Uterus (tissue), 4 donors: Measurements from ENCODE around the gene INAFM2. TPM values are rescaled to one million over a fixed set of nuclear protein-coding genes. Genes with fewer than 3 reads are reported as not detected.

ENCODE experiments used
- DNase-seq, 2 donors: peaks; one replicate each; pipeline ENCODE4 v3.0.0-alpha.2; 2019 to 2020
- H3K27ac ChIP-seq, 2 donors: fragments of 200-600 bp; sonication (generic); 1 replicate in 1 of 2; 2 replicates in 1 of 2; pipeline ENCODE4 v1.5.1; 2016 to 2018
- H3K27me3 ChIP-seq, 2 donors: fragments of 200-600 bp; sonication (generic); one replicate each; pipeline ENCODE4 v1.5.1; 2018 to 2019; ENCODE audit warnings: control low read depth in 1 of 2
- H3K36me3 ChIP-seq, 2 donors: fragments of 200-600 bp; sonication (generic); one replicate each; pipeline ENCODE4 v1.5.1; 2019; ENCODE audit warnings: control low read depth in 1 of 2
- H3K4me1 ChIP-seq, 2 donors: fragments of 200-600 bp; sonication (generic); one replicate each; pipeline ENCODE4 v1.5.1; 2018 to 2019; ENCODE audit warnings: control low read depth in 1 of 2
- H3K4me3 ChIP-seq, 2 donors: fragments of 200-600 bp; sonication (generic); 1 replicate in 1 of 2; 2 replicates in 1 of 2; pipeline ENCODE4 v1.5.1; 2018 to 2019; ENCODE audit warnings: mild to moderate bottlenecking in 1 of 2
- H3K9me3 ChIP-seq, 2 donors: fragments of 200-600 bp; sonication (generic); one replicate each; pipeline ENCODE4 v1.5.1; 2019; ENCODE audit warnings: control low read depth in 1 of 2
- CTCF ChIP-seq, 4 experiments: fragments of 200-600 bp in 2 of 4; fragments of 450-650 bp in 2 of 4; sonication (generic) in 2 of 4; IDR thresholded peaks; one replicate each; pipeline ENCODE4 v1.5.1; 2016 to 2019; ENCODE audit warnings: antibody characterized with exemption in 4 of 4, mild to moderate bottlenecking in 2 of 4, moderate library complexity in 1 of 4
- POLR2A ChIP-seq, 2 donors: fragments of 450-650 bp; IDR thresholded peaks; one replicate each; pipeline ENCODE4 v1.6.1; 2016; ENCODE audit warnings: antibody characterized with exemption in 2 of 2, mild to moderate bottlenecking in 1 of 2, moderate library complexity in 1 of 2
- intact Hi-C: fragments of 100-400 bp; cut with DNase I; formaldehyde crosslinking; loops from one replicate; pipeline ENCODE4 v1.15.1; 2023; ENCODE audit warnings: low total_unique reads
- total RNA-seq, 4 donors: library from RNA; depleted of rRNA in 3 of 4; stranded (reverse); fragments of >200 nt in 3 of 4; gene quantifications; one replicate each; pipeline versions ENCODE4 v1.1.0 to v1.2.4, GENCODE V29; 2014 to 2023
- donor health status: DM: yes; HTN: yes; CAD: no.

Gene INAFM2
- total RNA-seq, 4 donors from 2014 or later = 3.2 to 68.1 (median 8.9) TPM

GRCh38 chr15:40286061-40286532, 37.4 kb upstream of the INAFM2 start:
- intact Hi-C loops = loop anchor here (10.0 kb wide), 1 partner anchor 59 kb away; the partner anchor contains the start of gene CCDC9B
- Histone ChIP-seq H3K27ac (no peak overlapping the region), H3K4me1 (peaks cover 0 to 21% of the 10 kb centered on the region in 2 donors), H3K36me3 (no peaks in the 10 kb centered on the region), H3K9me3 (no peaks in the 10 kb centered on the region), H3K27me3 (peaks cover 8 to 21% of the 10 kb centered on the region in 2 donors), H3K4me3 (no peak overlapping the region)
- DNase-seq = no peak
- TF ChIP-seq CTCF (IDR thresholded peaks at IDR 0.05) (no peak), POLR2A (IDR thresholded peaks at IDR 0.05) (no peak)

GRCh38 chr15:40286794-40287193, 36.7 kb upstream of the INAFM2 start:
- Histone ChIP-seq H3K4me1 (peaks cover 0 to 16% of the 10 kb centered on the region in 2 donors), H3K27ac (no peak overlapping the region), H3K9me3 (no peaks in the 10 kb centered on the region), H3K4me3 (no peak overlapping the region), H3K27me3 (peaks cover 5 to 15% of the 10 kb centered on the region in 2 donors), H3K36me3 (no peaks in the 10 kb centered on the region)
- no peak for DNase-seq
- intact Hi-C loops = loop anchor here (10.0 kb wide), 1 partner anchor 58 kb away; the partner anchor contains the start of gene CCDC9B
- no peak for TF ChIP-seq CTCF (IDR thresholded peaks at IDR 0.05)
- no peak for TF ChIP-seq POLR2A (IDR thresholded peaks at IDR 0.05)

- intact Hi-C loops = loop anchor here (10.0 kb wide), 1 partner anchor 57 kb away; the partner anchor contains the start of gene CCDC9B
- no peak overlapping the region for H3K4me3 ChIP-seq
- TF ChIP-seq CTCF (IDR thresholded peaks at IDR 0.05) (no peak), POLR2A (IDR thresholded peaks at IDR 0.05) (no peak)
- no peak overlapping the region for H3K27ac ChIP-seq
- H3K4me1 ChIP-seq = peaks cover 0 to 9% of the 10 kb centered on the region in 2 donors
- no peak for DNase-seq
- H3K27me3 ChIP-seq = peaks cover 5 to 9% of the 10 kb centered on the region in 2 donors
- H3K9me3 ChIP-seq = no peaks in the 10 kb centered on the region
- H3K36me3 ChIP-seq = no peaks in the 10 kb centered on the region
Measured at GRCh38 chr15:40287505-40287904, 36.0 kb upstream of the INAFM2 start.

GRCh38 chr15:40287968-40288367, 35.5 kb upstream of the INAFM2 start:
- Histone ChIP-seq H3K4me3 (no peak overlapping the region), H3K36me3 (no peaks in the 10 kb centered on the region), H3K27me3 (peaks cover 4 to 5% of the 10 kb centered on the region in 2 donors), H3K27ac (no peak overlapping the region), H3K9me3 (no peaks in the 10 kb centered on the region), H3K4me1 (peaks cover 0 to 5% of the 10 kb centered on the region in 2 donors)
- intact Hi-C loops = loop anchor here (10.0 kb wide), 1 partner anchor 57 kb away; the partner anchor contains the start of gene CCDC9B
- no peak for TF ChIP-seq POLR2A (IDR thresholded peaks at IDR 0.05)
- TF ChIP-seq CTCF (IDR thresholded peaks at IDR 0.05) = no peak
- DNase-seq = no peak

GRCh38 chr15:40289140-40289775, 34.2 kb upstream of the INAFM2 start:
- H3K27ac ChIP-seq = no peak overlapping the region
- intact Hi-C loops = loop anchor here (10.0 kb wide), 1 partner anchor 56 kb away; the partner anchor contains the start of gene CCDC9B
- H3K9me3 ChIP-seq = no peaks in the 10 kb centered on the region
- no peak for TF ChIP-seq POLR2A (IDR thresholded peaks at IDR 0.05)
- no peak for TF ChIP-seq CTCF (IDR thresholded peaks at IDR 0.05)
- DNase-seq = no peak
- no peak overlapping the region for H3K4me3 ChIP-seq
- no peaks in the 10 kb centered on the region for H3K4me1 ChIP-seq
- H3K36me3 ChIP-seq = no peaks in the 10 kb centered on the region
- no peaks in the 10 kb centered on the region for H3K27me3 ChIP-seq
